SU-DHL-6 (cell line): ENCODE results near the gene SCT.

Experiments used
- CTCF ChIP-seq: fragments of 200-600 bp; sonication (generic); IDR thresholded peaks from one replicate; pipeline ENCODE4 v1.5.1; 2017; ENCODE audit warnings: antibody characterized with exemption, mild to moderate bottlenecking, low read length, moderate library complexity; ENCODE audit not compliant: insufficient read depth, poor library complexity, severe bottlenecking
- EZH2phosphoT487 ChIP-seq: fragments of 200-600 bp; sonication (generic), shearing (Covaris generic); conservative IDR thresholded peaks from 2 replicates; pipeline ENCODE4 v1.6.1; 2018; ENCODE audit warnings: mild to moderate bottlenecking, antibody characterized with exemption, low read length, moderate library complexity, mixed read lengths

- no peak for TF ChIP-seq CTCF
- no peak for TF ChIP-seq EZH2phosphoT487
Measured at GRCh38 chr11:623349-623869, 3.6 kb downstream of the SCT start.
